Fibroblast of skin of left quadriceps (primary cell): ENCODE results near the gene ACOT6.
"Not testable (repeated sequence)": the region's sequence is repeated elsewhere in the genome, so short reads cannot be mapped to it uniquely, and the experiment has no call there.

Experiments used
- DNase-seq, 2 experiments: peaks; one replicate each; pipeline ENCODE4 v3.0.0-alpha.2; 2013; ENCODE audit warnings: low read depth in 2 of 2

Gene ACOT6

GRCh38 chr14:73612339-73613045, at the start of gene ACOT6:
TSS of gene ACOT6 (plus strand) at chr14:73612517. CDS start at chr14:73612572, 55 bp downstream.
- DNase-seq, result peak; percentile 25 to 32

- DNase-seq, result not testable (repeated sequence)
Observed at GRCh38 chr14:73562696-73563095, 49.6 kb upstream of the ACOT6 start.

GRCh38 chr14:73566431-73566830, 45.9 kb upstream of the ACOT6 start:
- DNase-seq, result not testable (repeated sequence)

GRCh38 chr14:73566935-73567334, 45.4 kb upstream of the ACOT6 start:
- DNase-seq, result not testable (repeated sequence)

- DNase-seq, result no peak
Observed at GRCh38 chr14:73567358-73567757, 45.0 kb upstream of the ACOT6 start.

- no peak for DNase-seq
Observed at GRCh38 chr14:73567951-73568885, 44.1 kb upstream of the ACOT6 start.

- not testable (repeated sequence) for DNase-seq
Observed at GRCh38 chr14:73568886-73569184, 43.5 kb upstream of the ACOT6 start.

GRCh38 chr14:73569185-73569958, 42.9 kb upstream of the ACOT6 start, which contains the start of gene ACOT2:
TSS of gene ACOT2 (plus strand) at chr14:73569213. CDS start at chr14:73569241, 28 bp downstream.
- peak; percentile 80 to 82 for DNase-seq

GRCh38 chr14:73570913-73571312, 41.4 kb upstream of the ACOT6 start:
- not testable (repeated sequence) for DNase-seq

GRCh38 chr14:73573034-73573433, 39.3 kb upstream of the ACOT6 start:
- DNase-seq, result not testable (repeated sequence)

GRCh38 chr14:73573740-73574139, 38.6 kb upstream of the ACOT6 start:
- DNase-seq, result not testable (repeated sequence)

GRCh38 chr14:73574251-73574650, 38.1 kb upstream of the ACOT6 start:
- not testable (repeated sequence) for DNase-seq

GRCh38 chr14:73576391-73576790, 35.9 kb upstream of the ACOT6 start:
- no peak for DNase-seq

GRCh38 chr14:73577214-73577613, 35.1 kb upstream of the ACOT6 start:
- DNase-seq, result not testable (repeated sequence)

GRCh38 chr14:73582102-73582979, 30.0 kb upstream of the ACOT6 start:
- not testable (repeated sequence) for DNase-seq

GRCh38 chr14:73588695-73589094, 23.6 kb upstream of the ACOT6 start:
- DNase-seq, result no peak

- DNase-seq, result no peak
Observed at GRCh38 chr14:73589116-73589515, 23.2 kb upstream of the ACOT6 start.

GRCh38 chr14:73590673-73591004, 21.7 kb upstream of the ACOT6 start:
- DNase-seq, result not testable (repeated sequence)

GRCh38 chr14:73591690-73592449, 20.4 kb upstream of the ACOT6 start, which contains the start of gene ACOT4:
TSS of gene ACOT4 (plus strand) at chr14:73591873. CDS start at chr14:73591960, 87 bp downstream.
- DNase-seq, result no peak

- no peak for DNase-seq
Observed at GRCh38 chr14:73594491-73594890, 17.8 kb upstream of the ACOT6 start.
